Esophagus muscularis mucosa (tissue), 4 donors: Measurements from ENCODE around the gene EFEMP2. TPM values are rescaled to one million over a fixed set of nuclear protein-coding genes. Genes with fewer than 3 reads are reported as not detected.
"Not testable (repeated sequence)": the region's sequence is repeated elsewhere in the genome, so short reads cannot be mapped to it uniquely, and the experiment has no call there.

Source experiments
- DNase-seq: peaks from one replicate; pipeline ENCODE4 v3.0.0-alpha.2; 2017; ENCODE audit errors: extremely low spot score
- H3K27ac ChIP-seq, 4 donors: fragments of 200-600 bp; sonication (generic); replicated peaks in 1 of 4; 1 replicate in 3 of 4; 2 replicates in 1 of 4; pipeline ENCODE4 v1.5.1; 2016 to 2019; ENCODE audit warnings: mild to moderate bottlenecking in 1 of 4
- H3K27me3 ChIP-seq, 4 donors: fragments of 200-600 bp; sonication (generic); one replicate each; pipeline versions ENCODE4 v1.5.1 to v1.6.0; 2016 to 2019
- H3K36me3 ChIP-seq, 4 donors: fragments of 200-600 bp; sonication (generic); one replicate each; pipeline ENCODE4 v1.5.1; 2016 to 2019
- H3K4me1 ChIP-seq, 4 donors: fragments of 200-600 bp; sonication (generic); one replicate each; pipeline ENCODE4 v1.5.1; 2016 to 2019
- H3K4me3 ChIP-seq, 4 donors: fragments of 200-600 bp; sonication (generic); 1 replicate in 2 of 4; 2 replicates in 2 of 4; pipeline ENCODE4 v1.5.1; 2016 to 2019; ENCODE audit warnings: mild to moderate bottlenecking in 4 of 4, moderate library complexity in 1 of 4
- H3K9me3 ChIP-seq, 4 donors: fragments of 200-600 bp; sonication (generic); 1 replicate in 3 of 4; 2 replicates in 1 of 4; pipeline ENCODE4 v1.5.1; 2016 to 2019
- CTCF ChIP-seq, 3 experiments: fragments of 200-600 bp in 2 of 3; fragments of 450-650 bp in 1 of 3; sonication (generic) in 2 of 3; IDR thresholded peaks; one replicate each; pipeline ENCODE4 v1.5.1; 2017 to 2019; ENCODE audit warnings: antibody characterized with exemption in 3 of 3, mild to moderate bottlenecking in 2 of 3, moderate library complexity in 1 of 3
- EP300 ChIP-seq: sonication (generic); formaldehyde crosslinking; IDR thresholded peaks from one replicate; pipeline ENCODE4 v1.6.1; 2017; ENCODE audit warnings: antibody characterized with exemption
- POLR2A ChIP-seq: fragments of 450-650 bp; IDR thresholded peaks from one replicate; pipeline ENCODE4 v1.6.1; 2017; ENCODE audit warnings: antibody characterized with exemption, moderate library complexity, mild to moderate bottlenecking, low read depth
- POLR2AphosphoS5 ChIP-seq, 2 donors: sonication (generic); formaldehyde crosslinking; IDR thresholded peaks; one replicate each; pipeline ENCODE4 v1.6.1; 2017; ENCODE audit warnings: antibody characterized with exemption in 2 of 2
- WGBS: methylation state at CpG from one replicate; pipeline ENCODE4 v1.1.5; 2018; 5-methylcytosine and 5-hydroxymethylcytosine counted together
- intact Hi-C: fragments of 100-400 bp; cut with DNase I; formaldehyde crosslinking; loops from one replicate; pipeline ENCODE4 v1.15.1; 2023
- total RNA-seq, 4 donors: library from RNA; depleted of rRNA; stranded (reverse); fragments of >200 nt; gene quantifications; one replicate each; pipeline versions ENCODE4 v1.1.0 to v1.2.1, GENCODE V29; 2016

The EFEMP2 gene
- total RNA-seq, 4 donors from 2014 or later, result 71.8 to 111 (median 82.2) TPM

DNA sequence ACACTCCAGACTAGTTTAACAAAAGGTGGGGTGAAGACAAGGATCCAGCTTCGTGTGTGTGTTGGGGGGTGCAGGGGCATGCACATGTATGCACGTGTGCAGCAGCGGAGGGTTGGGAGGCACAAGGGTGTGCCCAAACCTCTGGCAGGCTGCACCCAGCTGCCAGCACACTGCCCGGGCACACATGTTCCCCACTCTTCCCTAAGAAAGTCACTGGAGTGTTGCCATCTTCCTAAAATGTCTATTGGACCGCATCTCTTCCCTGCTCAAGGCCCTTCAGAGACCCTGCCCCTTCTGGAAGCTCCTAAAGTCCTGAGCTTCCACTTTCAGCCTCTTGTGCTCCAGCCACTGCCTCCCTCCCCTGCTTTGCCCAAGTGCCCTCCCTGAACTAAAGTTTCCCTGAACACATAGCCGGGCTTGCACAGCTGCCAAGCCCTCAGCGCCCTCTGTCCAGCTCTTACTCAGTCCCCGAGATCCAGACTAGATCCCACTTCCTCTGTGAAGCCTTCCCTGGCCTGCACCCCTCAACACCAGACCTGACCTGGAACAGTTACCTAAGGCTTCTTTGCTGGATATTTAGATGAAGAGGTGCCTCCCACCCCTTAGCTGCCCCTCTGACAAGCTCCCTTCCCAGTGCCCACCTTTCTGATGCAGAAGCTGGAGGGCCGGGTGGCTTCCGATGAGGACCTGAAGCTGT lies 20.6 kb downstream of the EFEMP2 start:
- Histone ChIP-seq H3K9me3 (peaks cover 0 to 9% (median 3%) of the 10 kb centered on the region in 4 donors), H3K4me1 (peaks cover 21 to 49% (median 38%) of the 10 kb centered on the region in 4 donors), H3K27ac (no peak overlapping the region), H3K4me3 (no peak overlapping the region), H3K27me3 (no peaks in the 10 kb centered on the region), H3K36me3 (peaks cover 22 to 65% (median 60%) of the 10 kb centered on the region in 4 donors)
- no peak for DNase-seq
- no peak for TF ChIP-seq POLR2A
- no peak for TF ChIP-seq POLR2AphosphoS5 (IDR thresholded peaks at IDR 0.05)
- intact Hi-C loops, result no loop called here
- WGBS, result 79% methylated on average over 8 of the region's 10 CpGs

GRCh38 chr11:65851083-65851579 lies 21.5 kb downstream of the EFEMP2 start:
- Histone ChIP-seq H3K9me3 (peaks cover 0 to 9% (median 3%) of the 10 kb centered on the region in 4 donors), H3K27me3 (no peaks in the 10 kb centered on the region), H3K36me3 (peaks cover 22 to 59% (median 58%) of the 10 kb centered on the region in 4 donors), H3K27ac (no peak overlapping the region), H3K4me3 (no peak overlapping the region), H3K4me1 (peaks cover 13 to 42% (median 31%) of the 10 kb centered on the region in 4 donors)
- no peak for DNase-seq
- TF ChIP-seq POLR2AphosphoS5 (IDR thresholded peaks at IDR 0.05), result peak in 1 of 2 donors; percentile 20
- TF ChIP-seq CTCF (IDR thresholded peaks at IDR 0.05), result peak in 1 of 3 experiments; percentile 43
- no peak for TF ChIP-seq POLR2A
- no peak for TF ChIP-seq EP300
- WGBS, result 91% methylated on average over 13 of the region's 14 CpGs
- intact Hi-C loops, result no loop called here

DNA sequence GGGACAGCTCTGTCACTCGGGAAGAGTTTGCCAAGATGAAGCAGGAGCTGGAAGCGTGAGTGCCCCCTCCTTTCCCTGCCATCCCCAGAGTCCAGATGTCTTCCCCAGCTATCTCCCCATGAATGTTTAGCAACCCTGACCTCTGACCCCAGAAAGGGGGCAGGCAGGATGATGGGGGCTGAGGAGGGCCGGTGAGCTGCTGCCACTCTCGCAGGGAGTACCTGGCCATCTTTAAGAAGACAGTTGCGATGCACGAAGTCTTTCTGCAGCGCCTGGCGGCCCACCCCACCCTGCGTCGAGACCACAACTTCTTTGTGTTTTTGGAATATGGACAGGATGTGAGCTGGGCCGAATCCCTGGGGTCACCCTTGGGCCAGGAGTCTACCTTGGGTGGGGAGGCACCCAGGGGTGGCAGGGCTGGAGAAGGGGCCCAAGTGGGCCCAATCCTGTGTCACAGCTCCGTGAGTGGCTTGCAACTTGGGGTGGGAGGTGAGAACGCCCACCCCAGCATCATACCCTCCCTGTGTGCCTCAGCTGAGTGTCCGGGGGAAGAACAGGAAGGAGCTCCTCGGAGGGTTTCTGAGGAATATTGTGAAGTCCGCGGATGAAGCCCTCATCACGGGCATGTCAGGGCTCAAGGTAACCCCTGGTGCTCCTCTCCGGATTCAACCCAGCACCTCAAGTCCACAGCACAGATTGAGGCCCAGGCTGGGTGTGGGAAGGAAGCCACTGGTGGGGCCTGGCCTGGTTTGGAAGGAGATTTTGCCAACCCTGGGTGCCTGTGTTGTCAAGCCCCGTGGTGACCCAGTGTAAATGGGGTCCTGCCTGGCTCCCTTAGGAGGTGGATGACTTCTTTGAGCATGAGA lies 22.1 kb downstream of the EFEMP2 start:
- Histone ChIP-seq H3K36me3 (peaks cover 17 to 52% (median 51%) of the 10 kb centered on the region in 4 donors), H3K27me3 (no peaks in the 10 kb centered on the region), H3K9me3 (peaks cover 0 to 9% (median 3%) of the 10 kb centered on the region in 4 donors), H3K27ac (no peak overlapping the region), H3K4me1 (peaks cover 6 to 35% (median 24%) of the 10 kb centered on the region in 4 donors), H3K4me3 (no peak overlapping the region)
- intact Hi-C loops, result no loop called here
- no peak for TF ChIP-seq EP300
- no peak for TF ChIP-seq POLR2A
- WGBS, result 74% methylated on average over 18 of the region's 20 CpGs
- DNase-seq, result no peak

DNA sequence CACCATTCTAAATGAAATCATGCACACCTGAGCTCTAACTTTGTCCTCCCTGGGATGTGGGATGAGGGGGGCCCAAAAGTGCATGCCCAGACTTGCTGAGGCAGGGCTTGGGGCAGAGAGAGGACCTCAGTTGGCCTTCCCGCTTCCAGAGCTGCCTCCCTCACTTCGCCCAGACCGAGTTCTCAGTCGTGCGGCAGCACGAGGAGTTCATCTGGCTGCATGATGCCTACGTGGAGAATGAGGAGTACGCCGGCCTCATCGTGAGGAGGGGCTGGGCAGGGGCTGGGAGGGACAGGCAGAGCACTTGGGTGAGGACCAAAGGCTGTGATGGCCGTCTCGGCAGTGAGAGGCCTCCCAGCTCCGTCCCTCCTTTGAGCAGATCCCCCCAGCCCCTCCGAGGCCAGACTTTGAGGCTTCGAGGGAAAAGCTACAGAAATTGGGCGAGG lies 22.8 kb downstream of the EFEMP2 start:
- WGBS, result 53% methylated on average over 16 of the region's 16 CpGs
- intact Hi-C loops, result no loop called here
- Histone ChIP-seq H3K27ac (no peak overlapping the region), H3K27me3 (no peaks in the 10 kb centered on the region), H3K4me3 (no peak overlapping the region), H3K9me3 (peaks cover 0 to 9% (median 3%) of the 10 kb centered on the region in 4 donors), H3K36me3 (peaks cover 10 to 46% (median 45%) of the 10 kb centered on the region in 4 donors), H3K4me1 (peaks cover 2 to 28% (median 18%) of the 10 kb centered on the region in 4 donors)
- no peak for DNase-seq
- TF ChIP-seq POLR2A (no peak), POLR2AphosphoS5 (IDR thresholded peaks at IDR 0.05) (no peak), EP300 (no peak), CTCF (IDR thresholded peaks at IDR 0.05) (no peak)

GRCh38 chr11:65849366-65849765 lies 23.2 kb downstream of the EFEMP2 start:
- H3K36me3 ChIP-seq, result peaks cover 6 to 42% (median 40%) of the 10 kb centered on the region in 4 donors
- DNase-seq, result no peak
- H3K27ac ChIP-seq, result no peak overlapping the region
- peaks cover 0 to 9% (median 3%) of the 10 kb centered on the region in 4 donors for H3K9me3 ChIP-seq
- TF ChIP-seq POLR2A, result no peak
- no peak for TF ChIP-seq CTCF (IDR thresholded peaks at IDR 0.05)
- TF ChIP-seq POLR2AphosphoS5 (IDR thresholded peaks at IDR 0.05), result no peak
- TF ChIP-seq EP300, result no peak
- intact Hi-C loops, result no loop called here
- WGBS, result 81% methylated on average over 4 of the region's 8 CpGs
- H3K4me1 ChIP-seq, result peaks cover 2 to 24% (median 14%) of the 10 kb centered on the region in 4 donors
- H3K4me3 ChIP-seq, result no peak overlapping the region
- no peaks in the 10 kb centered on the region for H3K27me3 ChIP-seq

- H3K27ac ChIP-seq, H3K9me3 ChIP-seq, DNase-seq, intact Hi-C loops, H3K4me3 ChIP-seq, H3K27me3 ChIP-seq: not testable (repeated sequence)
- H3K36me3 ChIP-seq, result peaks cover 0 to 35% (median 34%) of the 10 kb centered on the region in 4 donors
- 60% methylated on average over 7 of the region's 7 CpGs for WGBS
- H3K4me1 ChIP-seq, result peaks cover 0 to 17% (median 7%) of the 10 kb centered on the region in 4 donors
Measured at GRCh38 chr11:65848693-65849092, 23.9 kb downstream of the EFEMP2 start.
